ENCODE data around the gene MRPL40.
"Not testable (repeated sequence)": the region's sequence is repeated elsewhere in the genome, so short reads cannot be mapped to it uniquely, and the experiment has no call there.

MRPL40 gene

GRCh38 chr22:19442166-19442565 lies 9.8 kb downstream of the MRPL40 start:
- no peak for DNase-seq (ENCODE audit: low read depth)

DNA sequence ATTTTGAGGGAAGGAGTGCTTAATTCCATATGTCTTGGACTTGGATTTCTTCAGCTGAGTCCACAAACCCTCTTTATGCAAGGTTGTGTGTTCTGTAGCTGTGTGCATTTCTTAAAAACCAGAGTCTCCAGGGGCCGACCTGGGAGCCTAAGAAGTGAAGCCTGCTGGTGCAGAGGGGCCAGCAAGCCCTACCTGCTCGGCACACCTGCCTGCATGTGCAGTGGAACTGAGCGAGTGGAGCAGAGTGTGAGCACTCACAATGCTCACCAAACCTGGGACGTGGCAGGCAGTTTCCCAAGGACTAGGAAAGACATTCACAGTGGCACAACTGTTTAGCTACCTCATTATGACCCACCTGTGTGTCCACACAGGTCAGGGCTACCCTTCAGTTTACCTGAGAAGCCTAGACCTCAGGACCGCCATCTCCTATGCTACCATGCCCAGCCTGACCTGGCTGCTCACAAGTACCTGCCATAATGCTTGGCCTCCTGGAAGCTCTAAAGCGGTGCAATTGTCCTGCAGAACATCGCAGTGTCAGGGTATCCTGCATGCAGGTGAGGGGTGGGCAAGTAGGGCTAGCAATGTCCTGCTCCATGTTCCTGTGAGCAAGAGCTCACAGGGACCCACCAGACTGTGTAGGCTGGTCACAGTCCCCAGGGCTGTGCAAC lies 11.3 kb downstream of the MRPL40 start:
- no peak for DNase-seq (ENCODE audit: low read depth)

DNA sequence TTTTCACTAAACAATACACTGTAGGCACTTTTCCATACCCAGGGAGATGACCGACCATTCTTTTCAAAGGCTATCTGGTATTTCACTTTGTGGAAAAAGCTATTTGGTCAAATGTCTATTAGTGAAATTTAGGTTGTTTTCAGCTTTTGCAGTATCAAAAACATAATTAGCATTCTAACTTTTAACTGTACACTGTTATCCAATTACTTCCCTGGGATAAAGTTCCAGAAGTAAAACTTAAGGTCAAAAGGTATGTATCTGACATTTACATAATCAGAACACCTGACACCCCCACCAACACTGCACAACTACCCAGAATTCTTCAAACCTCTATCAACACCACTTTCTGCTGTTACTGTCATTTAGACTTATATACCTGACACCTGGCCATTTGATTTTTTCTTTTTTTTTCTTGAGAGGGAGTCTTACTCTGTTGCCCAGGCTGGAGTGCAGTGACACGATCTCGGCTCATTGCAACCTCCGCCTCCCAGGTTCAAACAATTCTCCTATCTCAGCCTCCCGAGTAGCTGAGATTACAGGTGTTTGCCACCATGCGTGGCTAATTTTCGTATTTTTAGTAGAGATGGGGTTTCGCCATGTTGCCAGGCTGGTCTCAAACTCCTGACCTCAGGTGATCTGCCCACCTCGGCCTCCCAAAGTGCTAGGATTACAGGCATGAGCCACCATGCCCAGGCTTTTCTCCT lies 13.1 kb downstream of the MRPL40 start:
- not testable (repeated sequence) for DNase-seq (ENCODE audit: low read depth)

DNA sequence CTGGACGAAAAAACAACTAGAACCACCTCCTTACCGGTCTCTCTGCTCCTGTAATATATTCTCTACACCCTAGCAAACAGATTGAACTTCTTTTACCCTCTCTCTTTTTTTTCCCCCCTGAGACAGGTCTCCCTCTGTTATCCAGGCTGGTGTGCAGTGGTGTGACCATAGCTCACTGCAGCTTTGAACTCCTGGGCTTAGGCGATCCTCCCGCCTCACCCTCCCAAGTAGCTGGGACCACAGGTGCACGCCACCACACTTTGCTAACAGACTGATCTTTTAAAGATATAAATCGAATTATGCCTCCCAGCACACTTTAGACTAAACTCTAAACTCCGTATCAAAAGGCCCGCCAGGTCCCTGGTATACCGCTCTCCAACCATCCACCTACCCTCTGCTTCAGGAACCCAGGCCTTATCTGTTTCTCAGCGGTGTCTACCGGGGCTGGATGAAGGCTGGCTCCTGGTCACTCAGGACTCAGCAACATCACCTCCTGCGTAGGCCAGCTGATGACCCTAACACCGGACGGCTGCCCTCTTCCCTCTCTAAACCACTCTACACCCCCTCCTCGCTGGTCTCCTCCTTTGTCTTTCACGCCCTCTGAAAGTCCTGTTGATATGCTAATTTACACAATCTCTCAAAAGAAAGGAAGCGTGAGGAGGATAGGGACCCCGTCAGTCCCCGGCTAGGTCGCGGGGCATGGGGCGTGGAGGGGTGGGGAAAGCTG lies 14.4 kb downstream of the MRPL40 start:
- no peak for DNase-seq (ENCODE audit: low read depth)

DNA sequence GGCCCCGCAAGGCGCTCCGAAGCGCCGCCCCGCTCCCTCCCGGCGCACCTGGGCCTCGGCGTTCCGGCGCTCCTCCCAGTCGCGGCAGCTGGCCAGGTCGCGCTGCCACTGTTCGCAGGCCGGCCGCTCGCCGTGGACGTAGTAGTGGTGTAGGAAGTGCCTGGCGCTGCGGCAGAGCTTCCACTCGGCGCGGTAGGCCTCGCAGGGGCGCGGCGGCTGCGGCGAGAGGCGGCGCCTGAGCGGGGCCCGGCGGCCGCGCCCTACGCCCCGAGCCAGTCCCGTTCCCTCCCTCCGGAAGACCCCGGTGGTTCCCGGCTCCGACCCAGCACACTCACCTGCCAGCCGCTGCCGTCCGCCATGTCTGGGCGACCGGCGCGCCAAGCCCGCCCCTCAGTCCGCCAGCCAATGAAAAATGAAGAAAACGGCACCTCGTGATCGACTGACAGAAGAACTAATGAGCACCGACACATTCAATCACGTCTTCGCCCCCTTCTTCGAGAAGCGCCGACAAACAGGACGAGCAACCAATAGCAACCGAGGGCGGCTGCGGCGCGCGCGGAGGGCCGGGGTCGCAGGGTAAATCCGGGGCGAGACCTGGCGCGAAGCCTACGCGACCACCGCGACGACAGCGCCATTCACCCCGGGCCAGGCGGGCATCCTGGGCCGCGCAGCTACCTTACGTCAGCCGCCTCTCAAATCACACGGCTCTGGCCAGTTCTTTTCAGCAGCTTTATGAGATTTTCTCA lies 15.2 kb downstream of the MRPL40 start, which contains the start of gene C22orf39:
C22orf39 (minus strand) TSS at position 382 of the 746 bp plus-strand sequence; CDS start at position 359, 23 bp downstream.
- peak; percentile 81 for DNase-seq (ENCODE audit: low read depth)

GRCh38 chr22:19448076-19448607 lies 15.8 kb downstream of the MRPL40 start:
- DNase-seq (ENCODE audit: low read depth), result no peak

DNA sequence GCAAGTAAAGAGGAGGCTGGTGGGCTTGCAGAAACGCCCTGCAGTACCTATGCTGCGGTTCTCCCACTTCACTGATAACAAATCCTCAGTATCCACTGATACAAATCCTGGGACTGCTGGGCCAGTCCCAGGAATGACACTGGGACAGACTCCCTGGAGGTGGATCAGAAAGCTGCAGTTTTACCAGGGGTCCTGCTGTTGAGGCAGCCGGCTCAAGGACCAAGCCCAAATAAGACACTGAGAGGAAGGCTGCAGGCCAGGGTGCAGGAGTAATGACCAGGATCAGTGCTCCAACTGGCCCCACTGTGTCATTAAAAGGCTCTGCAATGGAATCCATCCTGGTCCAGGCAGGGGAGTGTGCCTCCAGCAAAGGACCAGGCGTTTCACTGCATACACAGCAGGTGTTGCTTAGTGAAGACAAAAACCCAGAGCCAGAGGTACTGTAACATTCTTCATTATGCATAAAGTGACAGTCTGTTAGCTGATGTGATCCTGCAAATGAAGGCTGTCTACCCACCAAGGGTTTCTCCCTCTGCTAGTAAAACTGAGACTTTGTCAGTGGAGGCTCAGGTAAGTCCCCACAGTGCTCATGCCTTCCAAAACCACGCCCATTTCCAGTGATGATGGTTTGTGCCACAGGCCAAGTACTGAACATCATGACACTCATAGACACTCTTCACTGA lies 16.5 kb downstream of the MRPL40 start:
- DNase-seq (ENCODE audit: low read depth), result no peak

DNA sequence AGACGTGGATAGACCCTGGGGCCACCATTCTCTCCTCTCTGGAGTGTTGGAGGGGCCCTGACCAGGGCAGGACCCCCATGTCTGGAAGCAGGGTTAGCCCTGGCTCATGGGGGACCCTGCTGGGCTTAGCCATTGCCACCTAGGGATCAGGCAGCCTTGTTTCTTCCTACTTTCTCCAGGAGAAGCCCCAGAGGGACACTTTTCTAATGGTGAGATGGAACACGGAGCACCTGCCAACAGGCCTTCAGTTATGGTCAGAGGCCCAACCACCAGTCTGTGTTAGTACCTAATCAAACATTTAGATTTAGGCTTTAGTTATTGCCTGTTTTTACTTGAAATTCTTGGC lies 17.1 kb downstream of the MRPL40 start:
- DNase-seq (ENCODE audit: low read depth), result no peak

DNA sequence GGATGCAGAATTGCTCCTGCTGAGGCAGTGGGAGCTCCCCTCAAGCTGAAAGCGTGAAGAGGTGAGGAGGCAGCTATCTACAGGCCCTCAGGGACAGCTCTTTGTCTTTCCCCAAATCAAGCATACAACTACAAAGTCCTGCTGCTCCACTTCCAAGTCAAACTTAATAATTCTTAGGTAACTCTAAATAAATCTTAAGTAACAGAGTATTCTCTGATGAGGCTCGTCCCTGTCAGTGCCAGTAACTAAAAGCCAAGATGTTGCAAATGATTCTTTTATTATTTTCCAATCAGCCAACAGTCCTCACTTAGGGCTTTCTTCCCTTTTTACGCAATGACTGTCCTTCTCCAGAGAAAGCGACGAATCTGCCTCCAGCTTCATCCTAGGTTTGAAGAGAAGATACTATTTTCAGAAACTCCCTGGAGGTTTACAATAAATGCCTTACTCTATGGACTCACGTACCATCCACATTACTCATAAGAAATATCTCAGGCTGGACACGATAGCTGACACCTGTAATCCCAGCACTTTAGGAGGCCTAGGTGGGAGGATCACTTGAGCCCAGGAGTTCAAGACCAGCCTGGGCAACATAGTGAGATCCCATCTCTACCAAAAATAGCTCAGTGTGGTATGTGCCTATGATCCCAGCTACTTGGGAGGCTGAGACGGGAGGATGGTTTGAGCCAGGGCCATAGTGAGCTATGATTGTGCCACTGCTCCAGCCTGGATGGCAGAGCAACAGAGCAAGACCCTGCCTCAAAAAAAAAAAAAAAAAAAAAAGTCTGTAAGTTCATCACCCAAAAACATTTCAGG lies 18.2 kb downstream of the MRPL40 start:
- no peak for DNase-seq (ENCODE audit: low read depth)

GRCh38 chr22:19451570-19451969 lies 19.2 kb downstream of the MRPL40 start:
- no peak for DNase-seq (ENCODE audit: low read depth)

DNA sequence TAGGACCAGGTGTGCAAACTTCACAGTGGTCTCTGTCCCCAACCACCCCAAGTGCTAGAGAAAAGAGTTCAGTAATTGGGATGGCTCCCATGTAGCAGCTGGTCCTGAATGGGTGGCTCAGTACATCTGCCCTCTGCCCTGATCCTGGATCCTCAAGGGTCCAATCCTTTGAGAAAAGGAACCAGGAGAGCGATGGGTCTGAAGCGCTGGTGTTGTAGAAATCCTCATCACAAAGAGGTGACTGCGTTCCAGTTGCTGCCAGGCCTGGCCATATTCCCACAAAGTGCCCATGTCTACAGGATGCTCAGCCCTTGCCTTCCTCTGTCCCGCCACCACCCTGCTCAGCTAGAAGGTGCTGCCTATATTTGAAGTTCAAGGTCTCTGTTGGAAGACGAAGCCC lies 21.4 kb downstream of the MRPL40 start:
- DNase-seq (ENCODE audit: low read depth), result no peak

GRCh38 chr22:19454156-19454555 lies 21.8 kb downstream of the MRPL40 start:
- no peak for DNase-seq (ENCODE audit: low read depth)

GRCh38 chr22:19455033-19455432 lies 22.7 kb downstream of the MRPL40 start:
- no peak for DNase-seq (ENCODE audit: low read depth)

DNA sequence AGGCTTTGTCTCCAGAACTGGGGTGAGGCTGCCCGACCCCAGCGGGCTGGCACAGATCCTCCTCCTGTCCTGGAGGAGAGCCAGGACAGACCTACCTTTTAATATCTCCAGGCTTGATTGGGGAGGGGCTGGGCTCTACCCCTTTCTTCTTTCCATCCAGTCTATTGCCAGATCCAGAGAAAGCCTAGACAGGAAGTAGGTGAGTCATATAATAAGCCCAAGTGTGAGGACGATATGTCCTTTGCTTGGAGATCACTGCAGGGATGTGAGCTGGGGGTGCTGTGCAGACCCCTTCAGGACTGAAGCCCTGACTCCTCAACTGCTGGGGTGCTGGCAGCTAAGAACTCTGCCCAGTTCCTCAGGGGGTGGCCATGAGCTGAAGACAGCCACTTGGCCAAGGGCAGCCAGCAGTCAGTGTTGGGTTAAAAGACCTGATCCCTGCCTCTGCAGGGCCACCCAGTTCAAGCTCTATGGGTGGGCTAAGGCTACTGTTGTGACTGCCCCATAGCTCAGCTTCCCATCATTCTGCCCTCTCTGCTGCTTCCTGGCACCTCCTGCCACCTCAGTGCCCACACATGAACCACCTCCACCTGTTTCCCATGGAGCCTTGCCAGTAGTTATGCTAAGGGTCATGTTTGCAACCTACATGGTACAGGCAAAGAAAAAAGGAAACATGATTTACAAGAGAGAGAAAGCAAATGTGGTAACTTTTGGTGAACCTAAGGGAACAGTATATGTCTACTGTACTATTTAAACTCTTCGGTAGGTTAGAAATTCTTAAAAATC lies 23.4 kb downstream of the MRPL40 start:
- no peak for DNase-seq (ENCODE audit: low read depth)

DNA sequence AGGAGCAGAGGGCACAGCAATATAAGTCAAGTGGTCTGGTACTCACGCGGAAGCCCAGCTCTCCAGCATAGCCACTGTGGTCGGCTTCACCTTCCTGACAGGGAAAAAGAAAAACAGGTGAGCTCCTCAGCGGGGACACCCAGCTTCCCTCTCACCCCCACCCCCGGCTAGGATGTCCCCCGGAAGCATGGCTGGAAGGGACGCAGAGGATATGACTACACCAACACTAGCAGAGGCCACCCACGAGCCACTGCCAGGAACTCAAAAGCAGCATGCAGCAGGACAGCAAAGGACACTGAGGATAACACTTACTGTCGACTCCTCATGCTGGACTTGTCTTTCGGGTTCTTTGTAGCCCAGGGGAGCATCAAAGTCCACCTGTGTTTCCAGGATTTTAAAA lies 24.2 kb downstream of the MRPL40 start:
- no peak for DNase-seq (ENCODE audit: low read depth)

DNA sequence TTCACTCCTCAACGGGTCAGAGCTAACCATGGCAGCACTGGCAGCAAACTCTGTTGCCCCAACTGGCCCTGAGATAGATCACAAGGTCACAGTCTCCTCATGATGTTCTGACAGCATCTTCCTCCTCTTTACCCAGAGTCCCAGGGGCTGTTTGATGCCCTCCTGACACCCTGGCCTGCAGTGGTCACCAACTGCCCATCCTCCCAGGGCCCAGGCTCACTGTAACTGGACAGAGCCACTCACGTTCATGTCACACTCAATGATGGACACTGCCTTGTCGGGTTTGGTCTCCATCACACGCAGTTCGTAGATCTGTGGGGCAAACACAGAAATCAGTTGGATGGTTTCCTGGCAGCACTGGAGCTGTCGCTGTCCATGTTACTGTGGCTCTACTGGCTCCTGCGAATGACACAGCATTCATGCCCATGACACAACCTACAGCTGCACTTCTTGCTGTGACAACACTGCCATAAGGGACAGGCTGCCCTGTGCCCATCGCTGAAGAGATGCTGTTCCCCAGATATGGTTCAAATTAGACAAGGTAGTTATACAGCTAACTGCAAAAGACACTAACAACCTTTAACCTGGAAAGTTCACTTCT lies 25.6 kb downstream of the MRPL40 start:
- no peak for DNase-seq (ENCODE audit: low read depth)

GRCh38 chr22:19460036-19460435 lies 27.7 kb downstream of the MRPL40 start:
- no peak for DNase-seq (ENCODE audit: low read depth)

DNA sequence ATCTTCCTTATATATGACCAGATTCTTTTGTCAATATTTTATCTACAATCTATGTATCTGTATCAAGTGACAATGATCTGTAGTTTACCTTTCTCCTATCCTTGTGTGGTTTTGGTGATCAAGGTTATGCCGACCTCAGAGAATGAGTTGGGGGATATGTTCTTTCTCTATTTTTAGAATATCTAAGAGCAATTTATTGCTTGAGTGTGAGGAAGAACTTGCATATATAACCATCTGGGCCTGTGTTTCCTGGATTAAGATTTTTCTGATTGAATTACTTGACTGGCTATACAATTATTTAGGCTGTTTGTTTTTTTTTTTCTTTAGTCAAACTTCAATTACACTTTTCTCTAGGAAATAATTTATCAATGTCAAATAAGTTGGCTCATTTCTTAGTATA lies 29.2 kb downstream of the MRPL40 start:
- no peak for DNase-seq (ENCODE audit: low read depth)

DNA sequence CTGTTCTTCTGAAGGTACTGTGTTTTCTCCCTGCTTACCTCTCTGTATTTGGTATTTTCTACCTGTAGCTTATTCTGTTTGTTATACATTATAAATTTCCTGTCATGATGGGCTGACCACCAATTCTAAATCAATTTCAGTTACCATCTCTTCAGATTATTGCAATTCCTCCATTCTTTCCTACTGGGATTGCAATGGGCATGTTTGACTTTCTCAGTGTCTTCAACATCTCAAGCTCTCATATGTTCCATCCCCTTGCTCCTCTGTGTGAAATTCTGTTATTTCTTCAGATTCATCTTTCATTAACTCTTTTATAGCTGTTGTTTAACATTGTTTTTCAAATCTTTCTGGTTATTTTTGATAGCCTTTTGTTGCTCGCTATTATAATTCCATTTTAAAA lies 30.7 kb downstream of the MRPL40 start:
- DNase-seq (ENCODE audit: low read depth), result no peak
